Fibroblast of skin of back (primary cell): ENCODE measurements around the gene PHACTR3.
"Not testable (repeated sequence)": the region's sequence is repeated elsewhere in the genome, so short reads cannot be mapped to it uniquely, and the experiment has no call there.

Experiments used
- DNase-seq: peaks from one replicate; pipeline ENCODE4 v3.0.0-alpha.2; 2013

The PHACTR3 gene

GRCh38 chr20:59832406-59833363 is 228.3 kb downstream of the PHACTR3 start:
- DNase-seq, result no peak

GRCh38 chr20:59835057-59835447 is 230.7 kb downstream of the PHACTR3 start:
- peak; percentile 80 for DNase-seq

GRCh38 chr20:59835448-59836395 is 231.4 kb downstream of the PHACTR3 start:
- peak; percentile 67 for DNase-seq

GRCh38 chr20:59836767-59837166 is 232.4 kb downstream of the PHACTR3 start:
- no peak for DNase-seq

- DNase-seq, result no peak
Measured at GRCh38 chr20:59837623-59838394, 233.5 kb downstream of the PHACTR3 start.

- no peak for DNase-seq
Measured at GRCh38 chr20:59839400-59839799, 235.1 kb downstream of the PHACTR3 start.

GRCh38 chr20:59845472-59845871 is 241.1 kb downstream of the PHACTR3 start:
- no peak for DNase-seq

- no peak for DNase-seq
Measured at GRCh38 chr20:59848182-59848581, 243.8 kb downstream of the PHACTR3 start.

GRCh38 chr20:59850018-59850641 is 245.8 kb downstream of the PHACTR3 start:
- DNase-seq, result peak; percentile 43

GRCh38 chr20:59856526-59856925 is 252.2 kb downstream of the PHACTR3 start:
- DNase-seq, result not testable (repeated sequence)

- DNase-seq, result not testable (repeated sequence)
Measured at GRCh38 chr20:59856941-59857340, 252.6 kb downstream of the PHACTR3 start.

GRCh38 chr20:59857966-59858365 is 253.6 kb downstream of the PHACTR3 start:
- DNase-seq, result no peak

GRCh38 chr20:59858425-59858824 is 254.1 kb downstream of the PHACTR3 start:
- no peak for DNase-seq

GRCh38 chr20:59861401-59861800 is 257.1 kb downstream of the PHACTR3 start:
- DNase-seq, result no peak

- DNase-seq, result no peak
Measured at GRCh38 chr20:59863058-59863457, 258.7 kb downstream of the PHACTR3 start.

GRCh38 chr20:59864726-59865125 is 260.4 kb downstream of the PHACTR3 start:
- no peak for DNase-seq

GRCh38 chr20:59866338-59866737 is 262.0 kb downstream of the PHACTR3 start:
- peak; percentile 7 for DNase-seq

- DNase-seq, result no peak
Measured at GRCh38 chr20:59871096-59871495, 266.8 kb downstream of the PHACTR3 start.

- no peak for DNase-seq
Measured at GRCh38 chr20:59873409-59873808, 269.1 kb downstream of the PHACTR3 start.

- no peak for DNase-seq
Measured at GRCh38 chr20:59880198-59880597, 275.9 kb downstream of the PHACTR3 start.

- DNase-seq, result no peak
Measured at GRCh38 chr20:59884494-59884893, 280.2 kb downstream of the PHACTR3 start.

GRCh38 chr20:59888050-59888449 is 283.7 kb downstream of the PHACTR3 start:
- no peak for DNase-seq
